DMS53 treated with DMSO at 0.1 percent for 48 hours (cell line): Measurements from ENCODE around the gene PLEKHA6.
A peak's percentile ranks its signal among the peaks of the same experiment; 100 is the strongest.

Source experiments
- DNase-seq: peaks from one replicate; lab custom pipeline; 2025; ENCODE audit not compliant: unreplicated experiment; lab: John Stamatoyannopoulos, UW

Gene PLEKHA6

DNA sequence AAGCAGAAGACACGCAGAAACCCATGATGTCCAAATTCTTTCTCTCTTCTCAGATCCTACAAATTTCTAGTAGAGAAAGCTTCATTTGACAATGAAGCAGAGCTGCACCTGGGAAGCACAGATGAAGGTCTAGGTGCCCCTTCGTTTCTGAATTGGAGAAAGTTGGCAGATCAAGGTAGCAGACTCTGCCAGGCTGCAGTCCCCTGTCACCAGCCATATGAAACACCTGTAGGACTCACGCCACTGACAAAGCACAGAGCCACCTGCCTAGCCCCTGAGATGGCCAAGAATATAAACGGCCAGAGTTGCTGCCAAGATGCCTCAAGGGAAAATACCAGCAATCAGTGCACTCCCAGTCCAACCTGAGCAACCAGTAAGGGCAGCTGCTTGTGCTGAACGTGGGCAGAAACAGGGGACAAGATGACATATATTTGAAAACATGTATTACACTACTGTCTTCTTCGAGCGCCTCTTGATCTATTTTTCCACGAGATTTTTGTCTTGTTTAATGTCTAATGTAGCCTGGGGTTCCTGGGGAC lies 20.6 kb upstream of the PLEKHA6 start:
- DNase-seq = no peak

DNA sequence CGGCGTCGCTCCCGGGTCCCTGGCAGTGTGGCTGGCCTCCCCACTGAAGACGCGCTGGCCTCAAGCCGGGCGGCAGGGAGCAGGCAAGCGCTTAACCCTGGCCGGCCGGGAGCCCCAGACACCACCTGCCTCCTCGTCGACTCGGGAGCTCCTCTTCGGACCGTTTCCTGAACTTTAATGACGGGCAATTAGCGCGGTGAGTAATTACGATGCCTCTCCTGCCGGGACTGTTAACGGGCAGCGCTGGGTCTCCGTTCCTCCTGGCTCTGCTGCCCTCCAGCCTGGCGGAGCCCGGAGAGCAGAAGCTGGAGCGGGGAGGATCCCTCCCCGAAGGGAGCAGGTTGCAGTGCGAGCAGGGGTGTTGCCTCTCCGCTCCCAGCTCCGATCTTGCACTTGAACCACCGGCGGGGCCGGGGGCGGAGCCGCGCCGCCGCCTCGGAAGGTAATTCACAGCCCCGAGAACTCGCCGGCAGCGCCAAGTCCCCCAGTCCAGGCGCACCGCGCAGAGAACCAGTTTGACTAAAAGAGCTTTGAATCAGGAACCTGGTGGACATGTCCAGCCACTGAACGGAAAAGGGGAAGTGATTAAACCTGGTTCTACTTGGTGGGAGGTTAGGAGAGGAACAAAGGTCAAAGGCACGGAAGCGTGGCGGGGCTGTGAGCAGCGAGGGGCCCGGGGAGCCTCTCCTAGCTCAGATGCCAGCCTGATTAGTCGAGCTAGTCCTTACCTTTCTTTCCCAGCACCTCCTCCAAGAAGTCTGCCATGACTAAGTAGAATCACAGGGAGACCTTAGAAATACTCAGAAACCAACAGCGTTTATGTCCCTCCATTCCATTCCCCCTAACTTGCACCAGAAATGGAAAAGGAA lies 18.3 kb upstream of the PLEKHA6 start:
- peak; percentile 76 for DNase-seq

- DNase-seq = peak; percentile 48
Measured at GRCh38 chr1:204376919-204377799, 17.4 kb upstream of the PLEKHA6 start.

- no peak for DNase-seq
Measured at GRCh38 chr1:204376465-204376864, 16.7 kb upstream of the PLEKHA6 start.

DNA sequence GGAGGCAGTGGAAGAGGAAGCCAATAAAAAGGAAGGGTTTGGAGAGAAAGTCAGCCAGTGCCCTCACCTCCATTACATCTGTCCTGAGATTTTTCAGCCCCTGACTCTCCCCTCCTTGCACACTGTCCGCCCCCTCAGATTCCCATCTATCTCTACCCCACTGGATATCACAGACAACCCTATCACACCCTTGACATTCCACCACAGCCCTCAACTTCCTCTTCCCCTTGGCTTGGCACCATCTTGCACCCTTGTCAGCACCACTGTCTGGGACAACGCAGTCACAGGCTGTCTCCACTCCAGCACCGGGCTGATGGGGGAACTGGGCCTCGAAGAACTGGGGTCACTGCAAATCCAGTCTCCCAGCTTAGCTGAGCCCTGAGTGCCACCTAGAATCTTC lies 14.2 kb upstream of the PLEKHA6 start:
- no peak for DNase-seq

DNA sequence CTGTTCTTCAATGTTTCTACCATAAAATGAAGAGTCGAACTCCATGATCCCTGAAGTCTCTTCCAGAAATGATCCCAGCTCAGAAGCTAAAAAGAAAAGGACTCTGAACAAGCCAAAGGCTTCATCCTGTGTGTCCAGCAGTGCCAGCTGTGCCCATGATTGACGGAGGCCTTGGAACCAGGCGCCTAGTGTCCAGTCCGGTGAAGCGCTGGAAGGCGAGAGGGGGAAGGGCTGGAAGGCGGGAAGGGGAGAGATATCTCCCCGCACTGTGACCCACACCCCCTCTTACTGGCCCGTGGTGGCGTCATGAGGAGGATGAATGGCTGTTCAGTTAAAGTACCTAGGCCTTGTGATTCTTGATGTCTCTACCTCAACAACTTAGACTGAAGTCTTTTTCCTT lies 10.4 kb upstream of the PLEKHA6 start:
- DNase-seq = no peak

GRCh38 chr1:204368996-204369726 lies 9.4 kb upstream of the PLEKHA6 start:
- DNase-seq = no peak

GRCh38 chr1:204367956-204368355 lies 8.2 kb upstream of the PLEKHA6 start:
- no peak for DNase-seq

DNA sequence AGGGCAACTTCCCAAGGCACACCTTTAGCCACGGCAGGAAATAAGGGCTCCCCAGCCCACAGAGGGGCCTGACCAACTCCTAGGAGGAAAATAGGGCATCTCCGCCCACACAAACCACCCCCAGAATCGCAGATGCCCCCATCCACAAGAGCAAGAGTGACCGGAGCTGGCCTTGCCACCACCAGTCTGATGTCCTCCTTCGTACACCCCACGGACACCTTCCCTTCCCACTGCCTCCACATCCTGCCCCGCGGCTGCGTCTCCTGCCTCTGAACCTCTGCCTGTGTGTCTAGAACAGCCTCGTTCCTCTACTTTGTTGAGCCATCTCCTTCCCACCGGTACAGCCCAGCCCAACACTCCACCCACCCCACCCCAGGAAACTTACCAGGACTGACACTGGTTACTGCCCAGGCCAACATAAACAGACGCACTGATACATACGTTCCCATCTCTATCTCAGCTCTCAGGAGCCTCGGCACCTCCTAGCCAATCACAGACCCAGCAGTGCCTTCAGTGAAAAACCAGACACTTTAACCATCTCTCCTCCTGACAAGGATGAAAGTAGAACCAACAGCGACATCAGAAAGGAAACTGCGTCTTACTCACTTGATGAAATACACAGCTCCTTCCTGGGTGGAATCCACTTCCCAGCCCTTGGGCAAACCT lies 7.6 kb upstream of the PLEKHA6 start:
- DNase-seq = no peak

GRCh38 chr1:204366759-204367158 lies 7.0 kb upstream of the PLEKHA6 start:
- DNase-seq = no peak

GRCh38 chr1:204363335-204364114 lies 3.8 kb upstream of the PLEKHA6 start:
- DNase-seq = peak; percentile 83

DNA sequence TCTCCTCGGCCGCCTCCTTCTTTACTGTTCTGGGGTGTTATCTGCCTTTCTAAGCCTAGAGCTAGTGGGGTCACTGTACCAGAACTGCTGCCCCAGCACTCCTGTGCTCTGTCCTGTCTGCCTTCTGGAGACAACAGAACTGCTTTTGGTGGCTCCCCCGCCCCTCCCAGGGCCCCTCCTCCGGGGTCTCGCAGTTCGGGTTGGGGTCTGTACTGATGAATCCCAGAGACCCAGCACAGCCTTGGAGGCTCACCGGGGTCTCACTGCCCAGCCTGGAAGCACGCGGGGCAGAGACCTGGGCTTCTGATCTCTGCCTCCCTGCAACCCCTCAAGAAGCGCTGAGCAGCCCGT lies 3.2 kb upstream of the PLEKHA6 start:
- no peak for DNase-seq

GRCh38 chr1:204361781-204362180 lies 2.1 kb upstream of the PLEKHA6 start:
- no peak for DNase-seq

DNA sequence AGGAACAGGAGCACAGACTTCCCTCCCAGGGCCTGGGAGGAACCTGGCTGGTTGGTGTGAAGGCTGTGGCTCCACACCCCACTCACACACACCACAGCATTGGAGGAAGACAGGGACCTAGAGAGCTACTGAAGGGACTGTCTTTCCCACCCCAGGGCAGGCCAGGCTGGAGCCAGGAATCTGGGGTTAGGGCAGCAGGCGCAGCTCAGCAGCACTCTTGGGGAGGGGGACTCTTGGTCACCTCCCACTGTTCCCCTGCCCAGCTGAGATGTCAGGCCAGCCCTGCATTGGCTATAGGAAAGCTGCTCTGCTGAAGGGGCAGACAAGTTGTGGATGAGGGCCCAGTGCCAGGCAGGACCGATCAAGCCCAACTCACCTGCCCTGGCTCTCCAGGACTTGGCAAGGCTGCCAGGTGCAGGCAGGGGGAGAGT lies 1.6 kb upstream of the PLEKHA6 start:
- DNase-seq = no peak

- DNase-seq = no peak
Measured at GRCh38 chr1:204360314-204360713, 585 bp upstream of the PLEKHA6 start.

DNA sequence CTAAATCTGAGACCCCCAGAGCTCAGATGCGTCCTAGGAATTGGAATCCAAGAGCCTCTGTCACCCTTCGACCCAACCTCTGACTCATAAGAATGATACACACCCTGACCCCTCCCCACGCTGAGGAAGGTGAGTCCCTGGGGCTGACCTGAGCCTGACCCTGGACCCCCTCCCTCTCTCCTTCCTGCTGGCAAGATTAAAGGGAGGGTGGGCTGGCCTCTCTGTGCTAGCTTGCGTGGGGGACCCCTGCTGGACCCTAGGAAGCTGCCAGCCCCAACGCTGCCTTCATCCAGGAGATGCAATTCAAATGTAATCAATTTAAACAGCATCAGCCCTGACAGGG lies 627 bp downstream of the PLEKHA6 start:
- DNase-seq = no peak

DNA sequence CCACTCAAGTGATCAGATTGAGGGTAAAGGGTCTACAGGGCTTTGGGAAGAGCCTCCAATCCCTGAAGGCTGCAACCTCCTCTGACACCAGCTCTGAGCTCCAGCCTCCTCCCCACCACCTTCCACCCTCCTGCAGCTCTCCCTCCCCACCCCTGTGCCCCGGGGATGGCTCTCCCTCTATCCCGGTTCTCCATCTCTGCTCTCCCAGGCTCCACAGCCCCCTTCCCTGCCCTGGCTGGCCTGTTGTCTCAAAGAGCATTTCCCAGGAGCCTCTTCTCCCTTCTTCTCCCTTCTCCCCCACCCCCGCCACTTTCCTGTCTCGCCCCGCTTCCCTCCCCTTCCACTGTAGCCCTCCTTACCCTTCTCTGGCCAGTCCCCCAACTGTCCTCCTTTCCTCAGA lies 1.1 kb downstream of the PLEKHA6 start:
- no peak for DNase-seq

GRCh38 chr1:204357551-204358490 lies 1.9 kb downstream of the PLEKHA6 start:
- no peak for DNase-seq

DNA sequence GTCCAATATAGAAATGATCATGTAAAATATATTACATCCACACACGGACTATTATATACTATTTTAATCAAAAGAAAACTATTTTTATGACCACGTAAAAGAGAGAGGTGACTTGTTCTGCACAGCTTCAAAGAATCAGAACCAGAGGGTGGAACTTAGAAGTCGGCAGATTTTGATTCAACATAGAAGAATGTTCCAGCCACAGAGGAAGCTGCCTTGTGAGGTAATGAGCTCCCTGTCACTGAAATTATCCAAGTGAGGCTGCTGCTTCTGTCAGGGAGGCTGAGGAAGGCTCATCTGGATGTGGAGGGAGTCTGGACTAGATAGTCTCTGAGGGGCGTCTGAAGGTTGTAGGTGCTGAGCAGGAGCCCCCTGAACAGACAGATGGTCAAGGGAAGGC lies 2.7 kb downstream of the PLEKHA6 start:
- DNase-seq = no peak
